Activated CD4-positive, CD25-positive, alpha-beta regulatory T cell treated with anti-CD3 and anti-CD28 coated beads, Interleukin-2, amount 50 U/mL, for 16 hours (primary cell): ENCODE measurements around the gene CCRL2.
"Not testable (repeated sequence)": the region's sequence is repeated elsewhere in the genome, so short reads cannot be mapped to it uniquely, and the experiment has no call there.

ENCODE experiments used
- DNase-seq: peaks from one replicate; pipeline ENCODE4 v3.0.0-alpha.2; 2020; ENCODE audit warnings: low read depth, low spot score

The CCRL2 gene

DNA sequence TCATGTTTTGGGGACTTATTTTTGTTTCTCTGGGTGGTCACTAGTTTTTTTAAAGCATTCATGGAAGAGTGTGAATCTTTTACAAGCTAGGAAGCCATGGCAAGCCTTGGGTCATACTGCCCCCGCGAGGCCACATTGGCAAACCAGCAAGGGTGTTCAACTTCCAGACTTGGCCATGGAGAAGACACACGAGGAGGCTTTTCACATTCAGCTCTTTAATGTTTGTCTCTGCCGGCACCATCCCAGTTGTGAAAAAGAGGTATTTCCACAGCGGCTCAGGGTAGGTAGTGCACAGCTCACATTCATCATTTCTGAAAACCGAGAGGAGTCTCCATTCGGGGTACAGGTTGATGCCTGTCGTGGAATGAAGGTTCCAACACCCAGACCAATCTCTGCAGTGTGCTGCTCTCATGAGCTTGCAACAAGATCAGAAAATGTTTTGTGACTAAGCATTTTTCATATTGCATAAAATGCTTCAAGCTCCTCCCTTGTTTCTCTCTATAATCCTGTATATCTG lies 28.6 kb upstream of the CCRL2 start:
- DNase-seq = peak; percentile 46

DNA sequence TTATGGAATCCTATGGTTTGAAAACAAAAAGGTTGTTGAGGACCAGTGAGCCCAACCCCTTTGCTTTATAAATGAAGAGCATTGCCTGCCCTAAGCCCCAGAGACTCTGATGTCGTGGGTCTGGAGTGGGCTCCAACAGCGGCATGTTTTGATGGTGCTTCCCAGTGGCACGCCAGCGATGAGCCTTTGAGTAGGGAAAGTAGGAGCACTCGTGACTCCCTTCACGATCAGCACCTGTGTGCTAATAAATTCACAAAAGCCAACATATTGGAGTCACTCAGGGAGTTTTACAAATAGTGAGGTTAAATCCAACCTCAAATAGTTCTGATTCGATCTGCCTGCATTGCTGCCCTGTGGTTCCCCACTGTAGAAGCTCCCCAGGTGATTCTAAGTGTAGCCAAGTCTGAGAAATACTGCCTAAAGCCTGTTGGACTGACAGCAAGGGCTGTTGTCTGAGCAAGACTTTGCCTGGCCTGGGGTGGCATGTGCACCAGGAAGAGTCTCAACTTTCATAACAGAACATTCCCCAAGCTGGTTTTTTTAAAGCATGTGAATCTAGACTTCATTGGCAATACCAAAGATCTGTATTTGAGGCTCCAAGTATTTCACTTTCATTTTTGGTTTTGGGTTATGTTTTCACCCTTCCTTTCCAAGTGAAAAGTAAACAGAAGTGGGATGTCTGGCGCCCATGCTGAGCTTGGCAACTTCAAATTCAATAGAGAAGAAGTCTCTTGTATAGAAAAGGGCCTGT lies 26.4 kb upstream of the CCRL2 start:
- no peak for DNase-seq

DNA sequence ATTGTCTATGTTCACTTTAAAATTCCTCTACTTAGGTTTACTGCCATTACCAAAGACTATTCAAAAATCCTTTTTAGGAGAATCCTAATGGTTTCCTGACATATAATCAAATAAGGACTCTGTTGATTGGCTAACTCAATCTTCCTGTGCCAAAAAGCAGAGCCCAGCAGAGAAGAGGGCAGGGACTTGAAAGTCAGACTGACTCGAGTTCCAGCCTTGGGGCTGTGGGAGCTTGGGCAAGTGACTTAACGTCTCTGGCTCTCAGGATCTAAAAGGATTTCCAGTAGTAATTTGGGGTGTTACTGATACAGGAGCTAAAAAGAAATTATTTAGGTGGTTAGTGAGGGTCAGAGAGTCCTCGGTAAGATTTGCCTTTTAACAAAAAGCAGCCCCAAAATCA lies 25.4 kb upstream of the CCRL2 start:
- DNase-seq = no peak

DNA sequence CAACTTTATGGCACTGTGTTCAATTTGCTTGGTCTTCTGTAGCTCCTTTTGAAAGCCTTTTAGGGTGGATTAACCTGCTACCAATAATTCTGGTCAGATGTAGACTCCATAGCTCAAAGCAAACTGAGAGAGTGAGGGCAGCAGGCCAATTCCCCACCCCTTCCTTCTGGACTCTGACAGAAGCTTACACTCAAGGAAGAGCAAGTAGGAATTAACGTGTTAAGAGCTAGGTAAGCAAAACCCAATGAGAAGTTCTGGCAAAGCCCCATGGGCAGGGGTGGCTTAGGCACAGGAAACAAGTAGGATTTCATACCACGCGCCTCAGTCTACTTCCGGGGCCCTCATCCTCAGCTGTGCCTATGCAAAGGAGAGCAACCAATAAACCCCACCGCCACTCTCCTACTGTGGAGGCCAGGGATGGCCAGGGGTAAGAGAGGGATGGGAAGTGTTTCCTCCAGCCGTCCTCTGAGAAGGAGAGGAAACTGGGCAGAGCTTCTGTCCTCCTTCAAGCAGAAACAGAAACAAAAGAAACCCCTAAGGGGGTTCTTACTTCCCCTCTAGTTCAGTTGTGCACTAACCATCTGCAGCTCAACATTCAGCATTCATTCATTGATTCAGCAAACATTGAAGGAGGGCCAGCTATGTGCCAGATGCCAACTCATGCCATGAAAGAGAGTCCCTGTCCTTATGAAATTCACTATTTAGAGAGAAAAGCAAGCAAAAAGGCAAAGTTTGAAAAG lies 23.7 kb upstream of the CCRL2 start:
- DNase-seq = no peak

DNA sequence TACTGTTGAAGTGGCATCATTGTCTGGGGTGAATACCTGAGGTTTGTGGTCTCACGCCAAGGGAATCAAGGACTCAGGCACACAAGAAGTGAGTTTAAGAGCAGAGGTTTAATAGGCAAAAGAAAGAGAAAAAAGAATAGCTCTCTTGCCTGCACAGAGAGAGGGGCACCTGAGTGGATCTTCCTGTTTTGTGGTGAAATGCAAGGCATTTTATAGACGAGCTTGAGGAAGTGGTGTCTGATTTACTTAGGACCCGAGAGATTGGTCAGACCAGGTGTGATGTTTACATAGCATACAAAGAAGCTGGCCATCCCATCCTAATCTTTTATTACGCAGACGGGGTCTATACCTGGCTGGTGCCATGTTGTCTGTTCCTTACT lies 23.1 kb upstream of the CCRL2 start:
- no peak for DNase-seq

DNA sequence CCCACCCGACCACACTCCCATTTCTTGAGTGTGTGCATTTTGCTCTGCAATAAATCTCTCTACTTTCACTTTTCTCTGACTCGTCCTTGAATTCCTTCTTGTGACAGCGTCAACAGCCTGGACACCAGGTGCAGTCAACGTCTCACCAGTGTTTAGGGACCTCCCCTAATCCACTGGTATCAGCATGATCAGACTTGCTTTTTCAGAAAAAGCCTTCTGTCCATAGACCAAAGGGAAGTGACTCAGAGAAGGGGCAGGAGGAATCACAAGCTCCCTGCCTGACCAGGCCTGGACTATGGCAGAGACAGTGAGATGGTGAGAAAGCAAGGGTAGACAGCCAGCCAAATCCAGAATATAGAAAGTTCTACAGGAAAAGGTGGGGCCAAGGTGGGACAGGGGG lies 20.9 kb upstream of the CCRL2 start:
- no peak for DNase-seq

DNA sequence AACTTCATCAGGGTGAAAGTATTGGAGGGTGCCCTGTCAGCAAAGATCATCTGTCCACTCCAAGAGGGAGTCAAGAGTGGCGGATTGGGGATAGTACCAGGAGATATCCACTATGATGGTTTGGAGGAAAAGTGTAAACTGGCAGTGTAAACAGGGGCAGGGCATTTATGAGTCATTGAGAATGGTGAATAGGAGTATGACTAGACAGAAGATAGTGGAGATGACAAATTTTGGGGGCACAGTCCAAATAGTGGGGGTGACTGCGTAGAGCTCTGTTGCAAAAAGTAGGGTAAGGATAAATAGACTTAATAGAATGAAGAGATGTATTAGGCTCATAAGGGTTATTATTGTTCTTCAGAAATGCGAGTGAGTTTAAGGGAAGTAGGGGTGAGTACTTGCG lies 18.2 kb upstream of the CCRL2 start:
- not testable (repeated sequence) for DNase-seq

DNA sequence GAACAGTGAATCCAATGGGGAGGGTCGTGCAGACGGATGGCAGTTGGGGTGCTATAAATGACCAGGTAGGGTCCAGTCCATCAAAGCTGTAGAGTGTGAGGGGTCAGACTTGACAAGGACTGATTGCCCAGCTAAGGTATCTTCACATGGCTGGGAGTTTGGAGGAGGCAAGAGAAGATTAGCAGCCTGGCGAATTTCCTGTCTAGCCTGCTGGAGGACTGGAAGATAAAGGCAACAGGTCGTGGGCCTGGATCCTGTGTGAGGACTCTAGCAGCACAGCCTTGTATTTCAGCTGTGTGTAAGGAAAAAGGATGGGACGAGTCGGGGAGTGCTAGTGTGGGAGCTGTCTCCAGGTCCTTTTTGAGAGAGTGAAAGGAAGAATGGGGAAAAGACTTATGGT lies 17.8 kb upstream of the CCRL2 start:
- DNase-seq = no peak

DNA sequence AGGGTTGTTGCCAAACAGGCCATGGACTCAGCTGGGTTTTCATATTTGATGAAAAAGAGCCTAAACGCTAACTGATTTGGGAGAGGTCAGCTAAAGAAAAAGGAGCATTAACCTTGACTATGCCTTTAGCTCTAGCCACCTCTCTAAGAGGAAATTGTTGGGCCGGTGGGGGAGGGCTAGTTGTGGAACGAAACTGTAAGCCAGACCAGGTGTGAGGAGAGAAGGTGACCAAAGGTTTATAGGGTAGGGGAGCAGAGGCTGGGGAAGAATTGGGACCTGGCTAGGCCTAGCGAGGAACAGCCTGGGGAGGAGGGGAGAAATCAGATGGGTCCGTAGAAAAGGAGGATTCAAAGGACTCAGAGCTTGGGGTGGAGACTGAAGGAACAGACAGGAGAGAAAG lies 15.5 kb upstream of the CCRL2 start:
- not testable (repeated sequence) for DNase-seq

DNA sequence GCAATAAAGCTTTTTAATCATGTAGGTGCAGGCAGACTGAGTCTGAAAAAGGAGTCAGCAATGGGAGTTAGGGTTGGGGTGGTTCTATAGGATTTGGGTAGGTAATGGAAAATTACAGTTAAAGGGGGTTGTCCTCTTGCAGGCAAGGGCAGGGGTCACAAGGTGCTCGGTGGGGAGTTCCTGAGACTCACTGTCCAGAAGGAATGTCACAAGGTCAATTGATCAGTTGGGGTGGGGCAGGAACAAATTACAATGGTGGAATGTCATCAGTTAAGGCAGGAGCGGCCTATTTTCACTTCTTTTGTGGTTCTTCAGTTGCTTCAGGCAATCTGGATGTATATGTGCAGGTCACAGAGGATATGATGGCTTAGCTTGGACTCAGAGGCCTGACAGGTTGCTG lies 14.0 kb upstream of the CCRL2 start:
- DNase-seq = no peak

DNA sequence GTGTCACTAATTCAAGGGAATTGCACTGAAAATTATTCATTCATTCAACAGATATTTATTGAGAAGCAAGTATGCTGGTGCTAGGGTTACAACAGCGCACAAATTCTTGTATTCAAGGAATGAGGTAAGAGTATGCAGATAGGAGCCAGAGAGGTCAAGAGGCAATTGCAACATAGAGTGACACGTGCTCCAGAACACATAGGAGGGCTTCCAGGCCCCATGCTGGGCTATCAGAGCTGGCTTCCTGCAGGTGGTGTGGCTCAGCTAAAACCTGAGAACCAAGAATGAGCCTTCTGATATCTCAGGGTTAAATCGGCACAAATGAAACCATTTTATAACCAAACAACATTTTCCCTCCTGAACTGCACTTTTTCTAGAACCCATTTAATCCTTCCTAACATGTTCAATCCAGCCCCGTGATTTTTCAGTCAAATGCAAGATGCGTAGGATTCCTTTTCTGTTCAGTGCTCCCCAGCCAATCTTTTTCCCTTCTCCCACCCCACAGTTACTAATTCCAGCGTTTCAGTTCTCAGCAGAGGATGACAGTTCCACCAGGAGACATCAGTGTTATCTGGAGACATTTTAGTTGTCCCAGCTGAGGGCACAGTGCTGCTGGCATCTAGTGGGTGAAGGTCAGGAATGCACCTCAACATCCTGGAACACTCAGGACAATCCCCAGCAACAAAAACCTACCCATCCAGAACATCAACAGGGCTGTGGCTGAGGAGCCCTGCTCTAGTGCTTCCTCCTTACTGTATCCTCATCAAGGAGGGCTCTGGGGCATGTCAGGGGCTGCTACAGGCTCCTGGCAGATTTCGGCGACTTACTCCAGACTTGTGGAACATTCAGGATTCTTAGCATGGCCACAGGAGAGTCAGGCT lies 13.3 kb upstream of the CCRL2 start:
- no peak for DNase-seq

DNA sequence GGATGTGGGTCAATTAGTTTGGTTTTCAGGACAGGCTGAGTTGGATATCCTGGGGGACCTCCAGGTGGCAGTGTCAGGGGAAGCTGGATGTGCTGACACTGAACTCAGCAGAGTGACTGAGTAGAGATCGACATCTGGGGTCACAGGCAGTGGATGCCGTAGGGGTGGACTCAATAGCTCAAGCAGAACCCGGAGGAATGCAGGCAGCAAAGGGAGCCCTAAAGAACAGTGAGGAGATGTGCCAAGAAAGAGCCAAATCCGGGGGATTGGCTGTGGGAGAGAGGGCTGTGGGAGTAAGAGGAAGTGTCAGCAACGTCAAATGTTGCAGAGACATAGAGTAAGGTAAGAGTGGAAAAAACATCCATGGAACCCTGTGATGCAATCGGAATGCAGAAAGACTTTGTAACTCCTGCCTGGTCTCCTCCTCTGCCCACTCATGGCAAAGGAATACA lies 11.8 kb upstream of the CCRL2 start:
- DNase-seq = no peak

DNA sequence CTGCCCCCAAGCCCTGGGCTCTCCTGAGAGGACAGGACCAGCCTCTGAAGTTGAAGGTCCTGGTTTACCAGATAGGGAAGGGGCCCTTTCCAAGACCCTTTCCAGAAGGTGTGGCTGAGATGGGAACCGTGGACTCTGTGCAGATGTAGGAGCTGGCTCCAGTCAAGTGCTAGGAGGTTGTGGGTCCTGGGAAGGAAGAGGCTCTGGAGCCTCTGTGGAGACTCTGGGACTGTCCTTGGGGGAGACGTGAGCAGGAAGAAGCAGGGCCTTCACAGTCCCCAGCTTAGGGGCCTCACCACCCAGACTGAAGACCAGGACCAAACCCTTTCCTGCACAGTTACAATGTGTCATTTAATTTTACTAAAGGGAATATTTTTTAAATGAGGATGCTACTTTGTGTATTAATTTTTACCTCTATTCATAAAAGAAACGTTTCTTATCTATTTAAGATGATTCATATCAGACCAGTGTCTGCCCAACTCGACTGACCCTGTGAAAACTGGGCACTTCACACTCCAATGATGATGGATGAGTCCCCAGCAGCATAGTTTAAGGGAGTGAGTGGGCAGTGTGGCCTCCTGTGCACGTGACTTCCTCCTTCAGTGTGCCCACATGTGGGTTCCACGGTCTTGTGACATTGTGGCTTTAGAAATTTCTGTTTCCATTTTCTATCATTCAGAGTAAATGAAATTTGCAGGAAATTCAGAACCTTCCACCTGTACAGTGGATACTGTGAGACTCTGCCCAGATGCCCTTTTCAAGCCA lies 11.1 kb upstream of the CCRL2 start:
- DNase-seq = no peak

DNA sequence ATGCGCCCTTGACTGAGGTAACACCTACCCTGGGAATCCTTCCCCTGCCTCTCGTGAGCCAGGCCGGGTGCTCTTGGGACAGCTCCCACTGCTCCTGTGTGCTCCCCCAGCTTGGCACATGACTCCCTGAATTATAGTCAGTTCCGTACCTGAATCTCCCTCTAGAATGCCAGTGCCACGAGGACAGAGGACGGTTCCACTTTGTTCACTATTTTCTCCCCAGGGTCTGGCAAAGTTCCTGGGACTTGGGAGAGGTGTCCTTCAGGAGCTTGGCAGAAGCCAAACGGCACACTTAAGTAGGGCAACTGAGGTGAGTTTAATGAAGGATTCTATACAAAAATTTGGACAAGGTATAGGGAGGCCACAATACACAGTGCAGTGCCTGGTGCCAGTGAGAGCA lies 9.9 kb upstream of the CCRL2 start:
- DNase-seq = no peak

DNA sequence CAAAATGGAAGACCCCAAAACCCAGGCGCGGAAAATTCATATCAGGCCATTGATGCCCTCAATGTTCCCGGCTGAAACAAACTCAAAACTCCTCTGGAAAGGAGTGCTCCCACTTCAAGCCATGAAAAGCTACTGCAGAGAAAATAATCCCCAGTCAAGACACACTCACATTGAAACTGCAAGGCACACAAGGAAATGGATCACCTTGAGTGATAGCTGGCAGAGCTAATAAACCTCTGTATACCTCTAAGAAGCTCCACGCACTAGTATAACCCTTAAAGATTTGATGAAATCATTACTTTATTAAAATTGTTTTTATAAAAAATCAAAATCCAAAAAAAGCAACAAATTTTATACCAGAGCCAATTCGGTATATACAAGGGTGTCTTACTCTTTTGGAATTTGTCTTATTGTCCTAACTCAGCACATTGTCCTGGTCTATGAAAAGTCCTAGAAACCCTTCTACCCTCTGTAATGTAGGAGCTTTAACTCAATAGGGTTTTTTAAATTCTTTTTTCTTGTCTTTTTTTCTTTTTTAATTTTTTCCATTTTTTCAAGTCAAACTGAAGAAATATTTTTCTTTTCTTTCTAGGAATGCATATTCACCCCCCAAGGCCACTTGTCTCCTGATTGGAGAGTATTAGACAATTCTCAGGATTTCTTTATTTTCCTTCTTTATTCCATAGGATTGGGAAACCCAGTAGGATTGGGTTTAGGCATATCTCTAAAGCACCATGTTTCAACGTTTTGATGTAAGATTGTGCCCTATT lies 8.7 kb upstream of the CCRL2 start:
- DNase-seq = no peak

DNA sequence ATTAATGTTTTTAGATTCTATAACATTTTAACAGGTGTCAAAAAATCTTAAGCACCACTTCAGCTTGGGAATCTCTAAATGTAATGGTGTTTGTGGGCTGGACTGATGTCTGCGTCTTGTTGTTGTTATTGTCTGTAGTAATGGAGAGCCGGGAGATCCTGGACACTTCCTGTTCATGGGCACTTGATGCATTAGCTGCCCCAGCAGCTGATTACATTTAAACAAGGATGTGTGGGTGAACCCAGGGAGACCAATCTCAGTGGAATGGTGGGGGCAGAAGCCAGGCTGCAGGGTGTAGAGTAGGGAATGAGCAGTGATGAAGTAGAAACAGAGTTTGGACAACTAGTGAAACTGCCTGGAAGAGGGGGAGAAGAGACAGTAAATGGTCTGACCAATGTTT lies 8.0 kb upstream of the CCRL2 start:
- DNase-seq = no peak

DNA sequence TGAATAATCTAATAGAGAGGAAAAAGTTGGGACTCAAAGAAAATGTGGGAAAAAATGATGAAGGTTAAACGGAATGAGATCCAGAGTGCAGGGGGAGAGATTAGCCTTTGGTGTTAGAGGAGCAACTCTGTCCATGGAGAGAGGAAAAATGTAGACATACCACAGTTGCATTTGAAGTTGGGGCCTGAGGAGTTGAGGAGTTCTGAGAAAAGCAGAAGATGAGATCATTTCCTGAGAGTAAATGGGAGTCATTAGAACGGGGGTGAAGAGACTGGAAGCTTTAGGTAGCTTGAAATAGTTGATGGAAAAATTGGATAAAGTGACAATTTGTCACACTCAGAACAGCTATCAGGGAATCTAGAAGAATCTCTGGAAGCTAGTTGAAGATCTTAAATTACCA lies 7.5 kb upstream of the CCRL2 start:
- no peak for DNase-seq

DNA sequence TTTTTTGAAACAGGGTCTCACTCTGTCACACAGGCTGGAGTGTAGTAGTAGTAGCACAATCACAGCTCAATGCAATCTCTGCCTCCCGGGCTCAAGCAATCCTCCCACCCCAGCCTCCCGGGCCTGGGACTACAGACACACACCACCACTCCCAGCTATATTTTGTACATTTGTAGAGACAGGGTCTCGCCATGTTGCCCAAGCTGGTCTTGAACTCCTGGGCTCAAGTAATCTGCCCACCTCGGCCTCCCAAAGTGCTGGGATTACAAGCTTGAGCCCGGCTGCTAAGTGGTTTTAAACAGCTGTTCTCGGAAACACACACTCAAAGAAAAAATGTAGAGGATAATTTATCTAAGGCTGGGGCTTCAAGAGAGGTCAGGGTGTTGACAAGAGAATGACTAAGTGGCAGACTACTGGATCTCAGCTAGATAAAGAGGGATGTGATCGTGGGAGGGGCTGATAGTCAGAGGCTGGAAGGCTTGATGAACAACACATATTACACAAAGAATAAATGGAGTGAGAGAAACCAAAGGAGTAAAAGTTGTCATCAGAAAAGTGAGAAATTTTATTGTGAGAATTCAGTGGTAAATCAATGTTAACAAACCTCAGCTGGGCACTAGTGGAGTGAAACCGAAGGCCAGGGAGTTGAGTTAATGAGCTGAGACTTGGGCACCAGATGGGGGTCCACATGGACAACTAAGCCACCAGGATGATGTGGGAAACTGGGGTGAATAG lies 6.9 kb upstream of the CCRL2 start:
- no peak for DNase-seq

DNA sequence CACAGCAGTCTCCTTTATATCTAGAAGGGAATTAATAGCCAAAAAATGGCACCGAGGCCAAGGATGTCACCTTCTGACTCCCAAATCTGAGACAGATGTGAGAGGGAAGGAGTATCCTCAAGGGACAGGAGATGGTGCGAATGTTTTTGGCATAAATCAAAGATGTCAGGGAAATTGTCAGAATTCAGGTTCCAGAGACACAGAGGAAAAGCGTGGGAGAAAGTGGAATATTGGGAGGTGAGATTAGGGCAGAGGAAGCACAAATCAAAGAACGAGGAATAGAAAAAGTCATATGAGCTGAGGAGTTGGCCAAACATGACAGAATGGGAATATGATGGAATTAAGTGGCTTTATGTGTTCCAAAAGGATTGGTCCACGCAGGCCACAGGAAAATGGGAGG lies 6.2 kb upstream of the CCRL2 start:
- DNase-seq = no peak

DNA sequence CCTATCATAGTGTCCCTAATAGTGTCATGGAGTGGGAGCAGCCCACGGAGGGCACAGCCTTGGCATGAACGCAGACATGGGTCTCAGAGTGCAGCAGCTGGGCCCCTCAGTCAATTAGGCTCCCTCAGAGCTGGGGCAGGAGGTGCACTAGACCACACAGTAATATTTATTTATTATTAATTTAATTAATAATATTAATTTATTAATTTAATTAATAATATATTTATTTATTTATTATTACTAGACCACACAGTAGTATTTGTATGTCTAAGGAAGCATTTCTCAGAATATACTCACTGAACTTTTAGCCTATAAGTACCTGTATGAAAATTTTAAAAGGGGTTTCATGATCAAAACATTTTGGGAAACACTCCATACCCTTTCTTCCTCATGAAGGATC lies 5.5 kb upstream of the CCRL2 start:
- DNase-seq = no peak
